ENCODE results near the gene EYS.

DNA sequence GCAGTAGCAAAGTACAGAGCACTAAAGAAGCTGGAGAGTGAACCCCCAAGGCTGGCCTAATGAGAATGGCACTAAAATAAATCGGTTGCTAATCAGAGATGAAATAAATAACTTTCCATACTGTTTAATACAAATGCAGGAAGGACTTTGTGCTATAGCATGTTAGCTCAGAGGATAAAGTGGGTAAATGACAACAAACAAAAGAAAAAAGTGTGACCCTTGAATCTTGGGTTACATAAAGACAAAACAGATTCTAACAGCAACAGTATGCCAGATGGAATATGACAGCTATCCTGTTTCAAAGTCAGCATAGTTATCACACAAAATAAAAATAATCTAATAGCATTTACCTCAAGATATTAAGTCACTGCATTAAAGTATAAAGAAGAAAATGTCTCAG lies 1448.7 kb downstream of the EYS start:
- TF ChIP-seq, protein P1, sequence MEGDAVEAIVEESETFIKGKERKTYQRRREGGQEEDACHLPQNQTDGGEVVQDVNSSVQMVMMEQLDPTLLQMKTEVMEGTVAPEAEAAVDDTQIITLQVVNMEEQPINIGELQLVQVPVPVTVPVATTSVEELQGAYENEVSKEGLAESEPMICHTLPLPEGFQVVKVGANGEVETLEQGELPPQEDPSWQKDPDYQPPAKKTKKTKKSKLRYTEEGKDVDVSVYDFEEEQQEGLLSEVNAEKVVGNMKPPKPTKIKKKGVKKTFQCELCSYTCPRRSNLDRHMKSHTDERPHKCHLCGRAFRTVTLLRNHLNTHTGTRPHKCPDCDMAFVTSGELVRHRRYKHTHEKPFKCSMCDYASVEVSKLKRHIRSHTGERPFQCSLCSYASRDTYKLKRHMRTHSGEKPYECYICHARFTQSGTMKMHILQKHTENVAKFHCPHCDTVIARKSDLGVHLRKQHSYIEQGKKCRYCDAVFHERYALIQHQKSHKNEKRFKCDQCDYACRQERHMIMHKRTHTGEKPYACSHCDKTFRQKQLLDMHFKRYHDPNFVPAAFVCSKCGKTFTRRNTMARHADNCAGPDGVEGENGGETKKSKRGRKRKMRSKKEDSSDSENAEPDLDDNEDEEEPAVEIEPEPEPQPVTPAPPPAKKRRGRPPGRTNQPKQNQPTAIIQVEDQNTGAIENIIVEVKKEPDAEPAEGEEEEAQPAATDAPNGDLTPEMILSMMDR (CRISPR knock-in tag; IDR thresholded peaks at IDR 0.05) = no peak
- TF ChIP-seq, protein P2, sequence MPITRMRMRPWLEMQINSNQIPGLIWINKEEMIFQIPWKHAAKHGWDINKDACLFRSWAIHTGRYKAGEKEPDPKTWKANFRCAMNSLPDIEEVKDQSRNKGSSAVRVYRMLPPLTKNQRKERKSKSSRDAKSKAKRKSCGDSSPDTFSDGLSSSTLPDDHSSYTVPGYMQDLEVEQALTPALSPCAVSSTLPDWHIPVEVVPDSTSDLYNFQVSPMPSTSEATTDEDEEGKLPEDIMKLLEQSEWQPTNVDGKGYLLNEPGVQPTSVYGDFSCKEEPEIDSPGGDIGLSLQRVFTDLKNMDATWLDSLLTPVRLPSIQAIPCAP (CRISPR knock-in tag; IDR thresholded peaks at IDR 0.05; ENCODE audit: low read depth) = no peak
- TF ChIP-seq POLR2A (IDR thresholded peaks at IDR 0.05; ENCODE audit: insufficient read depth in 1 of 2, low read depth in 2 of 2, low read length in 2 of 2) = no peak
- TF ChIP-seq EP300 (IDR thresholded peaks at IDR 0.05; ENCODE audit: low read depth in 2 of 2, low read length in 2 of 2) = no peak; a peak in 1 of 4 replicates
- TF ChIP-seq EP300 (CRISPR knock-in tag; IDR thresholded peaks at IDR 0.05; ENCODE audit: borderline replicate concordance) = no peak
- TF ChIP-seq, protein P3, sequence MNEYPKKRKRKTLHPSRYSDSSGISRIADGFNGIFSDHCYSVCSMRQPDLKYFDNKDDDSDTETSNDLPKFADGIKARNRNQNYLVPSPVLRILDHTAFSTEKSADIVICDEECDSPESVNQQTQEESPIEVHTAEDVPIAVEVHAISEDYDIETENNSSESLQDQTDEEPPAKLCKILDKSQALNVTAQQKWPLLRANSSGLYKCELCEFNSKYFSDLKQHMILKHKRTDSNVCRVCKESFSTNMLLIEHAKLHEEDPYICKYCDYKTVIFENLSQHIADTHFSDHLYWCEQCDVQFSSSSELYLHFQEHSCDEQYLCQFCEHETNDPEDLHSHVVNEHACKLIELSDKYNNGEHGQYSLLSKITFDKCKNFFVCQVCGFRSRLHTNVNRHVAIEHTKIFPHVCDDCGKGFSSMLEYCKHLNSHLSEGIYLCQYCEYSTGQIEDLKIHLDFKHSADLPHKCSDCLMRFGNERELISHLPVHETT (CRISPR knock-in tag; conservative IDR thresholded peaks at IDR 0.05) = no peak
- TF ChIP-seq, protein P4, sequence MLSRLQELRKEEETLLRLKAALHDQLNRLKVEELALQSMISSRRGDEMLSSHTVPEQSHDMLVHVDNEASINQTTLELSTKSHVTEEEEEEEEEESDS (CRISPR knock-in tag; IDR thresholded peaks at IDR 0.05; ENCODE audit: borderline replicate concordance) = no peak
- TF ChIP-seq, protein P5, sequence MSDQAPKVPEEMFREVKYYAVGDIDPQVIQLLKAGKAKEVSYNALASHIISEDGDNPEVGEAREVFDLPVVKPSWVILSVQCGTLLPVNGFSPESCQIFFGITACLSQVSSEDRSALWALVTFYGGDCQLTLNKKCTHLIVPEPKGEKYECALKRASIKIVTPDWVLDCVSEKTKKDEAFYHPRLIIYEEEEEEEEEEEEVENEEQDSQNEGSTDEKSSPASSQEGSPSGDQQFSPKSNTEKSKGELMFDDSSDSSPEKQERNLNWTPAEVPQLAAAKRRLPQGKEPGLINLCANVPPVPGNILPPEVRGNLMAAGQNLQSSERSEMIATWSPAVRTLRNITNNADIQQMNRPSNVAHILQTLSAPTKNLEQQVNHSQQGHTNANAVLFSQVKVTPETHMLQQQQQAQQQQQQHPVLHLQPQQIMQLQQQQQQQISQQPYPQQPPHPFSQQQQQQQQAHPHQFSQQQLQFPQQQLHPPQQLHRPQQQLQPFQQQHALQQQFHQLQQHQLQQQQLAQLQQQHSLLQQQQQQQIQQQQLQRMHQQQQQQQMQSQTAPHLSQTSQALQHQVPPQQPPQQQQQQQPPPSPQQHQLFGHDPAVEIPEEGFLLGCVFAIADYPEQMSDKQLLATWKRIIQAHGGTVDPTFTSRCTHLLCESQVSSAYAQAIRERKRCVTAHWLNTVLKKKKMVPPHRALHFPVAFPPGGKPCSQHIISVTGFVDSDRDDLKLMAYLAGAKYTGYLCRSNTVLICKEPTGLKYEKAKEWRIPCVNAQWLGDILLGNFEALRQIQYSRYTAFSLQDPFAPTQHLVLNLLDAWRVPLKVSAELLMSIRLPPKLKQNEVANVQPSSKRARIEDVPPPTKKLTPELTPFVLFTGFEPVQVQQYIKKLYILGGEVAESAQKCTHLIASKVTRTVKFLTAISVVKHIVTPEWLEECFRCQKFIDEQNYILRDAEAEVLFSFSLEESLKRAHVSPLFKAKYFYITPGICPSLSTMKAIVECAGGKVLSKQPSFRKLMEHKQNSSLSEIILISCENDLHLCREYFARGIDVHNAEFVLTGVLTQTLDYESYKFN (CRISPR knock-in tag; conservative IDR thresholded peaks at IDR 0.05) = peak; percentile 68
- no peak for TF ChIP-seq MYC (CRISPR knock-in tag; IDR thresholded peaks at IDR 0.05; ENCODE audit: borderline replicate concordance)
- TF ChIP-seq, protein P6, sequence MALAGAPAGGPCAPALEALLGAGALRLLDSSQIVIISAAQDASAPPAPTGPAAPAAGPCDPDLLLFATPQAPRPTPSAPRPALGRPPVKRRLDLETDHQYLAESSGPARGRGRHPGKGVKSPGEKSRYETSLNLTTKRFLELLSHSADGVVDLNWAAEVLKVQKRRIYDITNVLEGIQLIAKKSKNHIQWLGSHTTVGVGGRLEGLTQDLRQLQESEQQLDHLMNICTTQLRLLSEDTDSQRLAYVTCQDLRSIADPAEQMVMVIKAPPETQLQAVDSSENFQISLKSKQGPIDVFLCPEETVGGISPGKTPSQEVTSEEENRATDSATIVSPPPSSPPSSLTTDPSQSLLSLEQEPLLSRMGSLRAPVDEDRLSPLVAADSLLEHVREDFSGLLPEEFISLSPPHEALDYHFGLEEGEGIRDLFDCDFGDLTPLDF (CRISPR knock-in tag; IDR thresholded peaks at IDR 0.05) = no peak
- no peak for TF ChIP-seq SP4 (CRISPR knock-in tag; IDR thresholded peaks at IDR 0.05)
- TF ChIP-seq RFXAP (CRISPR knock-in tag; IDR thresholded peaks at IDR 0.05; ENCODE audit: borderline replicate concordance) = no peak

Data from HepG2 (cell line).